Spleen (tissue), 11 donors: ENCODE data around the gene HIP1. TPM values are rescaled to one million over a fixed set of nuclear protein-coding genes. Genes with fewer than 3 reads are reported as not detected.
A peak's percentile ranks its signal among the peaks of the same experiment; 100 is the strongest.
"Not testable (repeated sequence)": the region's sequence is repeated elsewhere in the genome, so short reads cannot be mapped to it uniquely, and the experiment has no call there.

Experiments used
- DNase-seq: peaks from one replicate; pipeline ENCODE4 v3.0.0-alpha.2; 2020
- H3K27ac ChIP-seq, 8 donors: fragments of 200-600 bp; sonication (generic) in 7 of 8; 1 replicate in 4 of 8; 2 replicates in 4 of 8; pipeline versions ENCODE4 v1.5.0 to v1.8.0; 2016 to 2021; ENCODE audit warnings: inconsistent platforms in 4 of 8, mild to moderate bottlenecking in 4 of 8, moderate library complexity in 1 of 8
- H3K27me3 ChIP-seq, 7 donors: fragments of 200-600 bp; sonication (generic) in 6 of 7; replicated peaks in 1 of 7; 1 replicate in 4 of 7; 2 replicates in 3 of 7; pipeline versions ENCODE4 v1.5.0 to v1.8.0; 2016 to 2021; ENCODE audit warnings: inconsistent platforms in 3 of 7, mild to moderate bottlenecking in 1 of 7
- H3K36me3 ChIP-seq, 6 donors: fragments of 200-600 bp; sonication (generic) in 5 of 6; 1 replicate in 4 of 6; 2 replicates in 2 of 6; pipeline versions ENCODE4 v1.5.0 to v1.8.0; 2016 to 2021; ENCODE audit warnings: inconsistent platforms in 2 of 6
- H3K4me1 ChIP-seq, 6 donors: fragments of 200-600 bp; sonication (generic) in 5 of 6; 1 replicate in 3 of 6; 2 replicates in 3 of 6; pipeline versions ENCODE4 v1.5.0 to v1.8.0; 2016 to 2021; ENCODE audit warnings: inconsistent platforms in 3 of 6
- H3K4me3 ChIP-seq, 8 donors: fragments of 200-600 bp; sonication (generic) in 7 of 8; 1 replicate in 4 of 8; 2 replicates in 4 of 8; pipeline versions ENCODE4 v1.5.0 to v1.8.0; 2016 to 2021; ENCODE audit warnings: inconsistent platforms in 4 of 8, mild to moderate bottlenecking in 4 of 8, moderate library complexity in 2 of 8
- H3K9me3 ChIP-seq, 8 donors: fragments of 200-600 bp; sonication (generic) in 7 of 8; 1 replicate in 4 of 8; 2 replicates in 4 of 8; pipeline versions ENCODE4 v1.5.0 to v1.8.0; 2016 to 2021; ENCODE audit warnings: inconsistent platforms in 4 of 8
- CTCF ChIP-seq, 11 experiments: fragments of 200-600 bp in 7 of 11; fragments of 450-650 bp in 4 of 11; sonication (generic) in 4 of 11; IDR thresholded peaks in 8 of 11; conservative IDR thresholded peaks in 3 of 11; 1 replicate in 7 of 11; 2 replicates in 4 of 11; pipeline versions ENCODE4 v1.4.0 to v1.8.0; 2016 to 2021; ENCODE audit warnings: antibody characterized with exemption in 11 of 11, inconsistent platforms in 4 of 11, mild to moderate bottlenecking in 1 of 11
- POLR2A ChIP-seq, 3 donors: fragments of 450-650 bp; IDR thresholded peaks; one replicate each; pipeline ENCODE4 v1.5.1; 2017; ENCODE audit warnings: antibody characterized with exemption in 3 of 3, mild to moderate bottlenecking in 1 of 3
- POLR2AphosphoS5 ChIP-seq, 3 donors: sonication (generic); formaldehyde crosslinking; IDR thresholded peaks; one replicate each; pipeline ENCODE4 v1.5.1; 2017; ENCODE audit warnings: antibody characterized with exemption in 3 of 3
- WGBS, 5 donors: extraction: QIAGEN DNeasy Blood & Tissue Kit in 3 of 5; methylation state at CpG; one replicate each; pipeline versions ENCODE4 v1.1.5 to v1.1.7; 2013 to 2018; 5-methylcytosine and 5-hydroxymethylcytosine counted together
- intact Hi-C: fragments of 100-400 bp; cut with DNase I; formaldehyde crosslinking; loops from one replicate; pipeline ENCODE4 v1.15.0; 2023; ENCODE audit warnings: low total_unique reads
- polyA plus RNA-seq, 3 donors: library from polyadenylated mRNA; stranded (reverse); fragments of 200-250 nt; gene quantifications; one replicate each; pipeline ENCODE4 v1.2.1, GENCODE V29; 2013
- total RNA-seq, 7 donors: library from RNA; depleted of rRNA in 3 of 7; stranded (reverse); fragments of >200 nt in 3 of 7; fragmentation: NEBNext Ultra II Directional in 4 of 7; extraction: Animal tissue kit (Norgen Biotek cat#: 25700) in 4 of 7; gene quantifications; one replicate each; pipeline versions ENCODE4 v1.1.0 to v1.2.1, GENCODE V29; 2016 to 2021
- donor health status: healthy with polysubstance abuse.
- donor health status: DM: no; HTN: no; CAD: no; lungs with moderate emphysema.
- donor health status: DM: no; HTN: no; CAD: no.
- donor health status: Bipolar disorder and iron deficiency.
- donor health status: healthy.
- donor health status: DM: no; HTN: no; CAD: no.
- donor health status: DM: yes; HTN: yes; CAD: no.

Gene HIP1
- total and polyA plus RNA-seq, 10 donors, result 3.4 to 52.6 (median 35.1) TPM

GRCh38 chr7:75637854-75638593 is 100.7 kb downstream of the HIP1 start:
- TF ChIP-seq CTCF (IDR thresholded peaks at IDR 0.05 in 8 of 11, conservative IDR thresholded peaks at IDR 0.05 in 3 of 11) (no peak), POLR2AphosphoS5 (IDR thresholded peaks at IDR 0.05) (no peak), POLR2A (IDR thresholded peaks at IDR 0.05) (no peak)
- H3K4me1 ChIP-seq, result peaks cover 2 to 49% (median 25%) of the 10 kb centered on the region in 6 donors
- H3K36me3 ChIP-seq, result no peaks in the 10 kb centered on the region
- peak overlapping the region; percentile 49 to 85 (median 60) for H3K4me3 ChIP-seq
- no peak for DNase-seq
- WGBS, 5 donors, result 51 to 80% (median 69%) methylated on average over 12 to 14 of the region's 14 CpGs
- H3K9me3 ChIP-seq, result peaks cover 0 to 2% (median 2%) of the 10 kb centered on the region in 8 donors
- intact Hi-C loops, result no loop called here
- H3K27me3 ChIP-seq, result peaks cover 0 to 5% (median 0%) of the 10 kb centered on the region in 7 donors
- H3K27ac ChIP-seq, result peak overlapping the region; percentile 60 to 93 (median 84)

- Histone ChIP-seq H3K27ac (no peak overlapping the region), H3K9me3 (no peaks in the 10 kb centered on the region), H3K27me3 (peaks cover 0 to 5% (median 0%) of the 10 kb centered on the region in 7 donors), H3K36me3 (peaks cover 0 to 5% (median 0%) of the 10 kb centered on the region in 6 donors), H3K4me3 (no peak overlapping the region), H3K4me1 (peaks cover 2 to 59% (median 30%) of the 10 kb centered on the region in 6 donors)
- no peak for DNase-seq
- no peak for TF ChIP-seq CTCF (IDR thresholded peaks at IDR 0.05 in 8 of 11, conservative IDR thresholded peaks at IDR 0.05 in 3 of 11)
- TF ChIP-seq POLR2AphosphoS5 (IDR thresholded peaks at IDR 0.05), result no peak
- no peak for TF ChIP-seq POLR2A (IDR thresholded peaks at IDR 0.05)
- intact Hi-C loops, result no loop called here
- WGBS, 5 donors, result 84 to 90% (median 89%) methylated on average over 5 of the region's 5 CpGs
Measured at GRCh38 chr7:75635036-75635435, 103.7 kb downstream of the HIP1 start.

DNA sequence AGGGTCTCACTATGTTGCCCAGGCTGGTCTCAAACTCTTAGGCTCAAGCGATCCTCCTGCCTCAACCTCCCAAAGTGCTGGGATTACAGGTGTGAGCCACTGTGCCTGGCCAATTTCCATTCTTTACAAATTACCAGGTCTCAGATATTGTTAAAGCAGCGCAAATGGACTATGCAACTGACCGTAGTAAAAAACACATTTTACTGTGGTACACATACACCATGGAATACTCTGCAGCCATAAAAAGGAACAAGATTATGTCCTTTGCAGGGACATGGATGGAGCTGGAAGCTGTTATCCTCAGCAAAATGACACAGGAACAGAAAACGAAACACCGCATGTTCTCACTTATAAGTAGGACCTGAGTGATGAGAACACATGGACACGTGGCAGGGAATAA is 106.2 kb downstream of the HIP1 start:
- H3K4me3 ChIP-seq, H3K27me3 ChIP-seq, H3K27ac ChIP-seq, H3K36me3 ChIP-seq, DNase-seq, intact Hi-C loops: not testable (repeated sequence)
- Histone ChIP-seq H3K4me1 (peaks cover 0 to 38% (median 17%) of the 10 kb centered on the region in 6 donors), H3K9me3 (peaks cover 0 to 12% (median 7%) of the 10 kb centered on the region in 8 donors)
- 86 to 99% (median 96%) methylated on average over 6 of the region's 6 CpGs for WGBS, 5 donors

GRCh38 chr7:75631711-75632110 is 107.0 kb downstream of the HIP1 start:
- TF ChIP-seq POLR2A (IDR thresholded peaks at IDR 0.05) (no peak), POLR2AphosphoS5 (IDR thresholded peaks at IDR 0.05) (no peak), CTCF (IDR thresholded peaks at IDR 0.05 in 8 of 11, conservative IDR thresholded peaks at IDR 0.05 in 3 of 11) (no peak)
- Histone ChIP-seq H3K4me1 (peaks cover 0 to 29% (median 12%) of the 10 kb centered on the region in 6 donors), H3K36me3 (peaks cover 0 to 9% (median 0%) of the 10 kb centered on the region in 6 donors), H3K4me3 (no peak overlapping the region), H3K27ac (no peak overlapping the region), H3K9me3 (peaks cover 0 to 14% (median 10%) of the 10 kb centered on the region in 8 donors), H3K27me3 (no peaks in the 10 kb centered on the region)
- DNase-seq, result no peak
- WGBS, 5 donors, result 51 to 57% (median 54%) methylated on average over 9 of the region's 9 CpGs
- intact Hi-C loops, result no loop called here
